HEK293 (cell line): ENCODE data around the gene CALCOCO2.

Experiments used
- CTCF ChIA-PET: fragments of 350-600 bp; formaldehyde crosslinking; extraction: SDS; loops from one replicate; lab custom pipeline; 2021; ENCODE audit warnings: antibody characterized with exemption; lab: Yijun Ruan, JAX
- POLR2A ChIA-PET: fragments of 300-600 bp; formaldehyde crosslinking; extraction: SDS; loops from one replicate; lab custom pipeline; 2020; ENCODE audit warnings: antibody characterized with exemption, inconsistent platforms; lab: Yijun Ruan, JAX
- H3K27ac ChIP-seq: fragments of 200-500 bp; sonication (Bioruptor generic); 2 replicates; pipeline ENCODE4 v1.5.1; 2014; ENCODE audit warnings: low read depth, low read length, control low read depth, inconsistent platforms; ENCODE audit errors: extremely low read depth
- H3K36me3 ChIP-seq, 2 experiments: fragments of 200-500 bp in 1 of 2; sonication (Bioruptor generic) in 1 of 2; 1 replicate in 1 of 2; 2 replicates in 1 of 2; pipeline ENCODE4 v1.5.1; 2014 to 2017; ENCODE audit warnings: inconsistent platforms in 2 of 2, low read length in 2 of 2; ENCODE audit not compliant: control insufficient read depth in 2 of 2, insufficient read depth in 1 of 2
- H3K4me1 ChIP-seq: fragments of 200-500 bp; sonication (Bioruptor generic); 2 replicates; pipeline ENCODE4 v1.5.1; 2014; ENCODE audit warnings: mild to moderate bottlenecking, low read length, inconsistent platforms; ENCODE audit not compliant: control insufficient read depth, insufficient read depth
- H3K4me3 ChIP-seq: 2 replicates; pipeline ENCODE4 v1.5.1; 2011; ENCODE audit warnings: low read depth, mild to moderate bottlenecking, control low read depth, low read length, moderate library complexity
- H3K9me3 ChIP-seq: fragments of 200-500 bp; sonication (Bioruptor generic); 2 replicates; pipeline ENCODE4 v1.5.1; 2014; ENCODE audit warnings: low read depth, low read length, inconsistent platforms; ENCODE audit not compliant: control insufficient read depth, insufficient read depth
- CTCF ChIP-seq: fragments of 450-650 bp; formaldehyde crosslinking; IDR thresholded peaks from 2 replicates; pipeline ENCODE4 v1.5.1; 2016; ENCODE audit warnings: missing biosample characterization, missing genetic modification characterization
- HIC1 ChIP-seq: fragments of 450-650 bp; formaldehyde crosslinking; IDR thresholded peaks from 2 replicates; pipeline ENCODE4 v1.5.1; 2016; ENCODE audit warnings: missing biosample characterization, missing genetic modification characterization
- KLF16 ChIP-seq: fragments of 450-650 bp; formaldehyde crosslinking; IDR thresholded peaks from 2 replicates; pipeline ENCODE4 v1.5.1; 2017; ENCODE audit warnings: missing biosample characterization, missing genetic modification characterization
- MYNN ChIP-seq: fragments of 450-650 bp; formaldehyde crosslinking; IDR thresholded peaks from 2 replicates; pipeline ENCODE4 v1.5.1; 2016; ENCODE audit warnings: missing biosample characterization, missing genetic modification characterization, borderline replicate concordance
- PRDM10 ChIP-seq: fragments of 450-650 bp; formaldehyde crosslinking; IDR thresholded peaks from 2 replicates; pipeline ENCODE4 v1.5.1; 2016; ENCODE audit warnings: missing biosample characterization, missing genetic modification characterization
- ZBTB48 ChIP-seq: fragments of 450-650 bp; formaldehyde crosslinking; IDR thresholded peaks from 2 replicates; pipeline ENCODE4 v1.5.1; 2016; ENCODE audit warnings: missing biosample characterization, missing genetic modification characterization
- ZFP69B ChIP-seq: fragments of 450-650 bp; formaldehyde crosslinking; IDR thresholded peaks from 2 replicates; pipeline ENCODE4 v1.5.1; 2016; ENCODE audit warnings: missing biosample characterization, missing genetic modification characterization
- ZNF18 ChIP-seq: fragments of 450-650 bp; formaldehyde crosslinking; IDR thresholded peaks from 2 replicates; pipeline ENCODE4 v1.5.1; 2016; ENCODE audit warnings: missing biosample characterization, missing genetic modification characterization
- ZNF335 ChIP-seq: fragments of 450-650 bp; formaldehyde crosslinking; conservative IDR thresholded peaks from 2 replicates; pipeline ENCODE4 v1.5.1; 2016; ENCODE audit warnings: missing biosample characterization, missing genetic modification characterization
- ZNF391 ChIP-seq: fragments of 450-650 bp; formaldehyde crosslinking; IDR thresholded peaks from 2 replicates; pipeline ENCODE4 v1.5.1; 2016; ENCODE audit warnings: low read depth, missing biosample characterization, missing genetic modification characterization, borderline replicate concordance
- ZNF501 ChIP-seq: fragments of 450-650 bp; formaldehyde crosslinking; IDR thresholded peaks from 2 replicates; pipeline ENCODE4 v1.5.1; 2016; ENCODE audit warnings: missing biosample characterization, missing genetic modification characterization
- ZNF549 ChIP-seq: fragments of 450-650 bp; IDR thresholded peaks from 2 replicates; pipeline ENCODE4 v1.5.1; 2018; ENCODE audit warnings: missing biosample characterization, missing genetic modification characterization, mild to moderate bottlenecking, inconsistent platforms, moderate library complexity
- ZNF561 ChIP-seq: fragments of 450-650 bp; IDR thresholded peaks from 2 replicates; pipeline ENCODE4 v1.5.1; 2018; ENCODE audit warnings: missing biosample characterization, missing genetic modification characterization, borderline replicate concordance
- ZNF654 ChIP-seq: fragments of 450-650 bp; formaldehyde crosslinking; IDR thresholded peaks from 2 replicates; pipeline ENCODE4 v1.5.1; 2016; ENCODE audit warnings: low read depth, missing biosample characterization, missing genetic modification characterization
- ZSCAN23 ChIP-seq: fragments of 450-650 bp; formaldehyde crosslinking; IDR thresholded peaks from 2 replicates; pipeline ENCODE4 v1.5.1; 2016; ENCODE audit warnings: missing biosample characterization, missing genetic modification characterization

Gene CALCOCO2

GRCh38 chr17:48814504-48814903 is 16.3 kb upstream of the CALCOCO2 start (continued):
- TF ChIP-seq HIC1 (tag by site-specific recombination) (no peak), ZNF549 (no peak), CTCF (tag by site-specific recombination) (peak; percentile 55), ZNF391 (tag by site-specific recombination) (no peak), ZFP69B (tag by site-specific recombination) (peak; percentile 86), ZNF18 (tag by site-specific recombination) (no peak), ZBTB48 (tag by site-specific recombination) (no peak), KLF16 (no peak), PRDM10 (tag by site-specific recombination) (peak; percentile 99), ZNF654 (peak; percentile 44), MYNN (tag by site-specific recombination) (no peak), ZSCAN23 (tag by site-specific recombination) (no peak), ZNF561 (tag by site-specific recombination) (no peak)

GRCh38 chr17:48815311-48815710 is 15.5 kb upstream of the CALCOCO2 start:
- Histone ChIP-seq H3K27ac (no peak overlapping the region), H3K4me3 (no peak overlapping the region), H3K9me3 (no peaks in the 10 kb centered on the region), H3K36me3 (no peaks in the 10 kb centered on the region), H3K4me1 (peaks cover 4% of the 10 kb centered on the region)
- CTCF ChIA-PET, result interaction anchor here (0.6 to 14.2 kb wide), 17 partner anchors 11 to 213 kb away, joined by 3 to 387 read pairs (median 5); no protein-coding TSS in a partner anchor
- TF ChIP-seq ZNF501 (tag by site-specific recombination), result no peak
- 0 out of 2 replicates have a peak, but pooled peaks have one; percentile 19 for TF ChIP-seq ZNF335 (tag by site-specific recombination)
- POLR2A ChIA-PET, result interaction anchor here (1.5 kb wide), 1 partner anchor 16 kb away, joined by 3 read pairs; no protein-coding TSS in a partner anchor
